Hepatocyte (in vitro differentiated cells): ENCODE data around the gene CCDC12. TPM values are rescaled to one million over a fixed set of nuclear protein-coding genes. Genes with fewer than 3 reads are reported as not detected.

Experiments used
- DNase-seq: peaks from one replicate; pipeline ENCODE4 v3.0.0-alpha.2; 2016; ENCODE audit warnings: low spot score
- H2AFZ ChIP-seq: fragments of 200-600 bp; sonication (generic); 2 replicates; pipeline ENCODE4 v1.6.0; 2016; ENCODE audit warnings: antibody characterized with exemption, mild to moderate bottlenecking
- H3K27ac ChIP-seq: fragments of 200-600 bp; sonication (generic); 2 replicates; pipeline ENCODE4 v1.5.1; 2016; ENCODE audit warnings: mild to moderate bottlenecking
- H3K27me3 ChIP-seq: fragments of 200-600 bp; sonication (generic); 2 replicates; pipeline ENCODE4 v1.6.1; 2016
- H3K36me3 ChIP-seq: fragments of 200-600 bp; sonication (generic); replicated peaks from 2 replicates; pipeline ENCODE4 v1.5.1; 2016; ENCODE audit warnings: low read depth; ENCODE audit not compliant: insufficient read depth
- H3K4me1 ChIP-seq: fragments of 200-600 bp; sonication (generic); 2 replicates; pipeline ENCODE4 v1.5.1; 2016; ENCODE audit warnings: mild to moderate bottlenecking, moderate library complexity; ENCODE audit not compliant: insufficient read depth
- H3K4me2 ChIP-seq: fragments of 200-600 bp; sonication (generic); 2 replicates; pipeline ENCODE4 v1.6.0; 2016
- H3K4me3 ChIP-seq: fragments of 200-600 bp; sonication (generic); 2 replicates; pipeline ENCODE4 v1.5.1; 2016; ENCODE audit warnings: mild to moderate bottlenecking
- H3K79me2 ChIP-seq: fragments of 200-600 bp; sonication (generic); 2 replicates; pipeline ENCODE4 v1.6.0; 2017; ENCODE audit warnings: mild to moderate bottlenecking
- H3K9me2 ChIP-seq: fragments of 200-600 bp; sonication (generic); replicated peaks from 2 replicates; pipeline ENCODE4 v1.6.0; 2017; ENCODE audit warnings: mild to moderate bottlenecking; ENCODE audit not compliant: insufficient read depth
- H3K9me3 ChIP-seq: fragments of 200-600 bp; sonication (generic); 2 replicates; pipeline ENCODE4 v1.5.1; 2016; ENCODE audit warnings: low read depth, mild to moderate bottlenecking
- H4K20me1 ChIP-seq: fragments of 200-600 bp; sonication (generic); 2 replicates; pipeline ENCODE4 v1.6.0; 2016; ENCODE audit warnings: mild to moderate bottlenecking; ENCODE audit not compliant: insufficient read depth, poor library complexity, severe bottlenecking
- EZH2 ChIP-seq: fragments of 200-600 bp; sonication (generic); IDR thresholded peaks from 2 replicates; pipeline ENCODE4 v1.6.1; 2016; ENCODE audit warnings: antibody characterized with exemption, mild to moderate bottlenecking, borderline replicate concordance
- EZH2phosphoT487 ChIP-seq: fragments of 200-600 bp; sonication (generic); IDR thresholded peaks from one replicate; pipeline ENCODE4 v1.6.1; 2018; ENCODE audit warnings: antibody characterized with exemption, mild to moderate bottlenecking, low read depth, moderate library complexity; ENCODE audit not compliant: unreplicated experiment, severe bottlenecking
- WGBS: methylation state at CpG from one replicate; pipeline ENCODE4 v1.1.6; 2016; ENCODE audit warnings: low lambda C conversion rate; ENCODE audit errors: missing lambda C conversion rate; 5-methylcytosine and 5-hydroxymethylcytosine counted together
- polyA plus RNA-seq: library from polyadenylated mRNA; unstranded; fragments of >200 nt; fragmentation: Nextera tagmentation; extraction: Ambion mirVana; gene quantifications from 2 replicates; pipeline ENCODE4 v1.2.1, GENCODE V29; 2016
- total RNA-seq: library from RNA; depleted of rRNA; stranded (reverse); fragments of >200 nt; gene quantifications from 2 replicates; pipeline ENCODE4 v1.2.3, GENCODE V29; 2014
- TF ChIP-seq, protein P1 (sequence below): fragments of 200-600 bp; sonication (generic); IDR thresholded peaks from 2 replicates; pipeline ENCODE4 v1.5.1; 2016; ENCODE audit warnings: antibody characterized with exemption, mild to moderate bottlenecking; ENCODE audit not compliant: poor library complexity

Gene CCDC12
- total and polyA plus RNA-seq, 2 experiments from 2014 or later: 41.1 to 78.4 TPM

DNA sequence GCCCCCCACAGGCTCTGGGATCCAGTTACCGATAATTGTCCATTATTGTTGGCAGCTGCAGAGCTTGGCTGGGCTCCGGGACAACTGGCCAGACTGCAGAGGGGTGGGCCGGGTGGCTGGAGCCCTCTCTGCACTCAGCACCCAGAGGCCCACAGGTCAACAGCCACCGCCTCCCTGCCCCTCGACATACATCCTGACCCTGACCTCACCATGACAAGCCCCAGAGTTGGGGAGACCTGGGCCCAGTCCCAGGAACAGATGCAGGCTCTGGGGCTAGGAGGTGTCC, 76.6 kb downstream of the CCDC12 start:
- no peaks in the 10 kb centered on the region for H3K9me3 ChIP-seq
- no peaks in the 10 kb centered on the region for H3K27me3 ChIP-seq
- WGBS: 75% methylated on average over 5 of the region's 5 CpGs
- TF ChIP-seq EZH2phosphoT487: no peak
- TF ChIP-seq, protein P1, sequence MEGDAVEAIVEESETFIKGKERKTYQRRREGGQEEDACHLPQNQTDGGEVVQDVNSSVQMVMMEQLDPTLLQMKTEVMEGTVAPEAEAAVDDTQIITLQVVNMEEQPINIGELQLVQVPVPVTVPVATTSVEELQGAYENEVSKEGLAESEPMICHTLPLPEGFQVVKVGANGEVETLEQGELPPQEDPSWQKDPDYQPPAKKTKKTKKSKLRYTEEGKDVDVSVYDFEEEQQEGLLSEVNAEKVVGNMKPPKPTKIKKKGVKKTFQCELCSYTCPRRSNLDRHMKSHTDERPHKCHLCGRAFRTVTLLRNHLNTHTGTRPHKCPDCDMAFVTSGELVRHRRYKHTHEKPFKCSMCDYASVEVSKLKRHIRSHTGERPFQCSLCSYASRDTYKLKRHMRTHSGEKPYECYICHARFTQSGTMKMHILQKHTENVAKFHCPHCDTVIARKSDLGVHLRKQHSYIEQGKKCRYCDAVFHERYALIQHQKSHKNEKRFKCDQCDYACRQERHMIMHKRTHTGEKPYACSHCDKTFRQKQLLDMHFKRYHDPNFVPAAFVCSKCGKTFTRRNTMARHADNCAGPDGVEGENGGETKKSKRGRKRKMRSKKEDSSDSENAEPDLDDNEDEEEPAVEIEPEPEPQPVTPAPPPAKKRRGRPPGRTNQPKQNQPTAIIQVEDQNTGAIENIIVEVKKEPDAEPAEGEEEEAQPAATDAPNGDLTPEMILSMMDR: no peak
- TF ChIP-seq EZH2: no peak
- H3K4me3 ChIP-seq: no peak overlapping the region
- no peak overlapping the region for H3K4me2 ChIP-seq
- no peaks in the 10 kb centered on the region for H3K9me2 ChIP-seq
- no peaks in the 10 kb centered on the region for H3K4me1 ChIP-seq
- no peak for DNase-seq
- H3K79me2 ChIP-seq: no peaks in the 10 kb centered on the region
- H3K36me3 ChIP-seq: no peaks in the 10 kb centered on the region
- H2AFZ ChIP-seq: no peak overlapping the region
- no peak overlapping the region for H3K27ac ChIP-seq
- H4K20me1 ChIP-seq: no peaks in the 10 kb centered on the region

DNA sequence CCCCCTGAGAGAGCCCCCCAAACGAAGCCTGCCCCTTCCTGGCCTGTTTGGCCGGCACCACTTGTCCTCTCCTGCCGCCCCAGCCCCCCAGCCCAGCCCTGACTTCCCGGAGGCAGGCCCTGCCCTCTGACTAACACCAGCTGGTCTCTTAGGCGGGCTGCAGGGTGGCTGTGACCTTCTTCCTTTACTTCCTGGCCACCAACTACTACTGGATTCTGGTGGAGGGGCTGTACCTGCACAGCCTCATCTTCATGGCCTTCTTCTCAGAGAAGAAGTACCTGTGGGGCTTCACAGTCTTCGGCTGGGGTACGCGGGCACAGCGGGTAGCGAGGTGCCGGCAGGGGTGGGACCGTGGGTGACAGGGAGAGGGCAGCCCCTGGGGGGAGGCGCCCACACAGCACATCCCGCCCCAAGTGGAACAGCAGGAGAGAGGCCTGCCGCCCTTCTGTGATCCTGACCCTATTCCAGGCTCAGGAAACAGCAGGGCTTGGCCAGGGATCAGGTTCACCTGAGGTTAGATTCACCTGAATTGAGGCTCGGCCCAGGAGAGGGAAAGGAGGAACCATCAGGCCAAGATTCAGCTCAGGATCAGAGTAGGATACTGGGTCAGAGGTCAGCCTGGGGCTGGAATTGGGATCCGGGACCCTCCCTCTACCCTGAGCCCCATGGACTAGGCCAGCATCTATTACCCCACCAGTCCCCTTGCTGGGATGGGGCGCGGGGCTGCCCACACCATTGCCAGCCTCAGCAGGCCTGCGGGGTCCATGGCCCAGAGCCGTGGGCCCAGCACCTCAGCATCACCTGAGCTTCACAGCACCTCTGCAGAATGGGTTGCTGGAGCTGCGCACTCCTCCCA, 77.2 kb downstream of the CCDC12 start:
- Histone ChIP-seq H3K4me3 (no peak overlapping the region), H2AFZ (no peak overlapping the region), H3K36me3 (no peaks in the 10 kb centered on the region), H3K4me1 (no peaks in the 10 kb centered on the region), H3K27ac (no peak overlapping the region), H3K4me2 (no peak overlapping the region), H4K20me1 (no peaks in the 10 kb centered on the region), H3K79me2 (no peaks in the 10 kb centered on the region), H3K9me3 (no peaks in the 10 kb centered on the region), H3K27me3 (no peaks in the 10 kb centered on the region), H3K9me2 (no peaks in the 10 kb centered on the region)
- DNase-seq: no peak
- WGBS: 85% methylated on average over 13 of the region's 22 CpGs
- no peak for TF ChIP-seq EZH2
- TF ChIP-seq, protein P1: no peak
- TF ChIP-seq EZH2phosphoT487: no peak

DNA sequence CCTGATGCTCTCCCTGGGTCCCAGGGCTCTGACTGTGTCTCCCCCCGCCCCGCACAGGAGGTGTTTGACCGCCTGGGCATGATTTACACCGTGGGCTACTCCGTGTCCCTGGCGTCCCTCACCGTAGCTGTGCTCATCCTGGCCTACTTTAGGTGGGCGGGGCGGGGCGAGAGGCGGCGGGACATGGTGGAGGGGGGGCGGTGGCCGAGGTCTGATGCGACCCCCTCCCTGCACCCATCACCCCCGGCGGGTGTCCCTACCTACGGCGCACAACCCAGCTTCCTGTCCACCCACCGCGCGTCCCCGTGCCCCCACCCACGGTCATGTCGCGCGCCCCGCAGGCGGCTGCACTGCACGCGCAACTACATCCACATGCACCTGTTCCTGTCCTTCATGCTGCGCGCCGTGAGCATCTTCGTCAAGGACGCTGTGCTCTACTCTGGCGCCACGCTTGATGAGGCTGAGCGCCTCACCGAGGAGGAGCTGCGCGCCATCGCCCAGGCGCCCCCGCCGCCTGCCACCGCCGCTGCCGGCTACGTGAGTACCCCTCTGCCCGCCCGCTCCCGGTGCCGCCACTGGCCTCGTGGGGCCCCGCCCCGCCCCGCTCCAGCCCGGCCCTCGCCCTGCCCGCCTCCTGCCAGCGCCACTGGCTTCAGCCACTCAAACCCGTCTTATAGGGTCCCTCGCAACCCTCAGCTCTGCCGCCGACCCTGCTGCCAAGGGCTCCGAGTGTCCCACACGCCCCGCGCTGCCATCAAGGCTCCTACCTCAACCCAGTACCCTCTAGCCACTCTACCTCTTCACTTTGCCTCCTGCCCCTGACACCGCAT, 78.0 kb downstream of the CCDC12 start:
- no peak for DNase-seq

More for the DNA sequence above, 78.0 kb downstream of the CCDC12 start:
- no peak for TF ChIP-seq EZH2
- TF ChIP-seq EZH2phosphoT487: no peak
- TF ChIP-seq, protein P1: no peak
- Histone ChIP-seq H4K20me1 (no peaks in the 10 kb centered on the region), H3K27ac (no peak overlapping the region), H3K4me1 (no peaks in the 10 kb centered on the region), H3K9me2 (no peaks in the 10 kb centered on the region), H3K27me3 (no peaks in the 10 kb centered on the region), H3K79me2 (no peaks in the 10 kb centered on the region), H3K9me3 (no peaks in the 10 kb centered on the region), H3K4me2 (no peak overlapping the region), H3K36me3 (no peaks in the 10 kb centered on the region), H3K4me3 (no peak overlapping the region), H2AFZ (no peak overlapping the region)
- WGBS: 82% methylated on average over 29 of the region's 71 CpGs
